WTC11 (cell line): Measurements from ENCODE around the gene IL16. TPM values are rescaled to one million over a fixed set of nuclear protein-coding genes. Genes with fewer than 3 reads are reported as not detected.
A peak's percentile ranks its signal among the peaks of the same experiment; 100 is the strongest.

Source experiments
- ATAC-seq: fragments of 200-7000 bp; cut with Tn5 transposase; 2 replicates; pipeline ENCODE4 v1.10.0; 2021; ENCODE audit warnings: mild to moderate bottlenecking, moderate library complexity
- CTCF ChIA-PET: fragments of 300-600 bp; sonication (Branson Sonifier 250); formaldehyde crosslinking; loops from one replicate; lab custom pipeline; 2021; ENCODE audit warnings: antibody characterized with exemption; lab: Charles Lee
- POLR2A ChIA-PET: fragments of 350-600 bp; sonication (Branson Sonifier 250); formaldehyde crosslinking; loops from one replicate; lab custom pipeline; 2021; ENCODE audit warnings: antibody characterized with exemption; lab: Charles Lee
- DNase-seq: peaks from one replicate; pipeline ENCODE4 v3.0.0; 2021; ENCODE audit warnings: low spot score
- H3K27ac Mint-ChIP-seq: 2 replicates; pipeline ENCODE4 v1.8.0; 2021; ENCODE audit warnings: mixed read lengths
- H3K27me3 Mint-ChIP-seq: 2 replicates; pipeline ENCODE4 v1.8.0; 2021; ENCODE audit warnings: low read depth, mild to moderate bottlenecking, moderate library complexity, mixed read lengths
- H3K36me3 Mint-ChIP-seq: 2 replicates; pipeline ENCODE4 v1.8.0; 2021; ENCODE audit warnings: mixed read lengths
- H3K4me1 Mint-ChIP-seq: 2 replicates; pipeline ENCODE4 v1.8.0; 2022; ENCODE audit warnings: mixed read lengths
- H3K4me3 Mint-ChIP-seq: 2 replicates; pipeline ENCODE4 v1.8.0; 2021; ENCODE audit warnings: mild to moderate bottlenecking, moderate library complexity, mixed read lengths
- H3K9me3 Mint-ChIP-seq: 2 replicates; pipeline ENCODE4 v1.8.0; 2021; ENCODE audit warnings: mixed read lengths
- AR ChIP-seq: fragments of 250-450 bp; sonication (Bioruptor Pico); IDR thresholded peaks from 2 replicates; pipeline ENCODE4 v1.9.0; 2021; ENCODE audit warnings: mild to moderate bottlenecking
- ARID4B ChIP-seq: sonication (generic); formaldehyde crosslinking; IDR thresholded peaks from 2 replicates; pipeline ENCODE4 v1.8.0; 2023; ENCODE audit warnings: missing genetic modification reagents, mild to moderate bottlenecking, borderline replicate concordance
- CDX4 ChIP-seq: fragments of 250-450 bp; sonication (Bioruptor Pico); IDR thresholded peaks from 2 replicates; pipeline ENCODE4 v1.9.0; 2021; ENCODE audit warnings: moderate library complexity, mild to moderate bottlenecking, inconsistent platforms, borderline replicate concordance
- CREB1 ChIP-seq: sonication (generic); formaldehyde crosslinking; IDR thresholded peaks from 2 replicates; pipeline ENCODE4 v1.8.0; 2023; ENCODE audit warnings: mild to moderate bottlenecking, missing genetic modification reagents
- CREM ChIP-seq: sonication (generic); formaldehyde crosslinking; IDR thresholded peaks from 2 replicates; pipeline ENCODE4 v1.8.1; 2022; ENCODE audit warnings: mild to moderate bottlenecking, missing genetic modification reagents, moderate library complexity
- FOXJ3 ChIP-seq: sonication (generic); formaldehyde crosslinking; IDR thresholded peaks from 2 replicates; pipeline ENCODE4 v1.9.0; 2021; ENCODE audit warnings: missing genetic modification reagents, mild to moderate bottlenecking, borderline replicate concordance
- GABPB1 ChIP-seq: sonication (generic); formaldehyde crosslinking; IDR thresholded peaks from 2 replicates; pipeline ENCODE4 v1.8.1; 2023; ENCODE audit warnings: mild to moderate bottlenecking, missing genetic modification reagents
- JUN ChIP-seq: sonication (generic); formaldehyde crosslinking; IDR thresholded peaks from 2 replicates; pipeline ENCODE4 v1.8.0; 2023; ENCODE audit warnings: mild to moderate bottlenecking, missing genetic modification reagents
- MLX ChIP-seq: sonication (generic); formaldehyde crosslinking; IDR thresholded peaks from 2 replicates; pipeline ENCODE4 v1.8.1; 2023; ENCODE audit warnings: mild to moderate bottlenecking, missing genetic modification reagents, moderate library complexity
- NFE2L1 ChIP-seq: sonication (generic); formaldehyde crosslinking; IDR thresholded peaks from 2 replicates; pipeline ENCODE4 v1.8.1; 2023; ENCODE audit warnings: missing genetic modification reagents
- NFYB ChIP-seq: sonication (generic); formaldehyde crosslinking; conservative IDR thresholded peaks from 2 replicates; pipeline ENCODE4 v1.8.0; 2022; ENCODE audit warnings: low read depth, missing genetic modification reagents
- NR3C1 ChIP-seq: sonication (generic); formaldehyde crosslinking; conservative IDR thresholded peaks from 2 replicates; pipeline ENCODE4 v1.8.1; 2023; ENCODE audit warnings: low read depth, mild to moderate bottlenecking, missing genetic modification reagents
- PRRX2 ChIP-seq: fragments of 250-450 bp; sonication (Bioruptor Pico); IDR thresholded peaks from 2 replicates; pipeline ENCODE4 v1.8.0; 2021; ENCODE audit warnings: mild to moderate bottlenecking
- SMAD3 ChIP-seq: sonication (generic); formaldehyde crosslinking; IDR thresholded peaks from 2 replicates; pipeline ENCODE4 v1.8.0; 2022; ENCODE audit warnings: missing genetic modification reagents, mild to moderate bottlenecking, borderline replicate concordance
- TEAD4 ChIP-seq: sonication (generic); formaldehyde crosslinking; IDR thresholded peaks from 2 replicates; pipeline ENCODE4 v1.8.0; 2022; ENCODE audit warnings: mild to moderate bottlenecking, missing genetic modification reagents
- ZNF121 ChIP-seq: sonication (generic); formaldehyde crosslinking; IDR thresholded peaks from 2 replicates; pipeline ENCODE4 v1.8.0; 2023; ENCODE audit warnings: missing genetic modification reagents
- ZNF232 ChIP-seq: sonication (generic); formaldehyde crosslinking; IDR thresholded peaks from 2 replicates; pipeline ENCODE4 v1.8.0; 2022; ENCODE audit warnings: mild to moderate bottlenecking, missing genetic modification reagents
- ZNF423 ChIP-seq: fragments of 250-450 bp; sonication (Bioruptor Pico); IDR thresholded peaks from 2 replicates; pipeline ENCODE4 v2.1.2; 2022; ENCODE audit warnings: mild to moderate bottlenecking, moderate library complexity
- ZNF425 ChIP-seq: fragments of 250-450 bp; sonication (Bioruptor Pico); conservative IDR thresholded peaks from 2 replicates; pipeline ENCODE4 v1.9.0; 2021; ENCODE audit warnings: mild to moderate bottlenecking
- total RNA-seq: library from RNA; stranded (reverse); gene quantifications from 3 replicates; pipeline ENCODE4 v1.2.3, GENCODE V29; 2021
- TF ChIP-seq, protein P1 (sequence below): fragments of 250-450 bp; sonication (Bioruptor Pico); IDR thresholded peaks from 2 replicates; pipeline ENCODE4 v1.9.0; 2021; ENCODE audit warnings: mild to moderate bottlenecking
- TF ChIP-seq, protein P2 (sequence below): sonication (generic); formaldehyde crosslinking; IDR thresholded peaks from 2 replicates; pipeline ENCODE4 v1.8.1; 2023; ENCODE audit warnings: mild to moderate bottlenecking, missing genetic modification reagents

Gene IL16
- total RNA-seq, 1 experiment from 2014 or later, result 0.61 TPM

GRCh38 chr15:81182031-81182755, 14.5 kb upstream of the IL16 start:
- TF ChIP-seq ARID4B (no peak), TEAD4 (CRISPR knock-in tag) (no peak), PRRX2 (CRISPR knock-in tag) (no peak), MLX (no peak), CDX4 (CRISPR knock-in tag) (no peak), NFYB (CRISPR knock-in tag) (no peak)
- TF ChIP-seq, all 79 proteins: peak for 0
- POLR2A ChIA-PET, result no interaction called here
- H3K9me3 Mint-ChIP-seq, result no peaks in the 10 kb centered on the region
- H3K4me1 Mint-ChIP-seq, result peaks cover 4% of the 10 kb centered on the region; the same call in 1 of the 2 replicates
- H3K36me3 Mint-ChIP-seq, result no peaks in the 10 kb centered on the region
- CTCF ChIA-PET, result interaction anchor here (0.6 to 1.9 kb wide), 4 partner anchors 13 to 218 kb away, joined by 3 to 39 read pairs (median 6); no protein-coding TSS in a partner anchor
- no peak for DNase-seq
- no peak for ATAC-seq
- no peaks in the 10 kb centered on the region for H3K27me3 Mint-ChIP-seq
- H3K4me3 Mint-ChIP-seq, result no peak overlapping the region
- H3K27ac Mint-ChIP-seq, result no peak overlapping the region

- POLR2A ChIA-PET, result no interaction called here
- Mint-ChIP-seq H3K27me3 (no peaks in the 10 kb centered on the region), H3K36me3 (no peaks in the 10 kb centered on the region), H3K27ac (no peak overlapping the region; the same call in 1 of the 2 replicates), H3K4me3 (no peak overlapping the region), H3K9me3 (no peaks in the 10 kb centered on the region), H3K4me1 (peaks cover 4% of the 10 kb centered on the region; the same call in 1 of the 2 replicates)
- CTCF ChIA-PET, result interaction anchor here (0.5 to 1.9 kb wide), 7 partner anchors 12 to 596 kb away, joined by 3 to 39 read pairs (median 5); no protein-coding TSS in a partner anchor
- peak; percentile 40 for DNase-seq
- ATAC-seq, result peak; percentile 96
- TF ChIP-seq, protein P1, sequence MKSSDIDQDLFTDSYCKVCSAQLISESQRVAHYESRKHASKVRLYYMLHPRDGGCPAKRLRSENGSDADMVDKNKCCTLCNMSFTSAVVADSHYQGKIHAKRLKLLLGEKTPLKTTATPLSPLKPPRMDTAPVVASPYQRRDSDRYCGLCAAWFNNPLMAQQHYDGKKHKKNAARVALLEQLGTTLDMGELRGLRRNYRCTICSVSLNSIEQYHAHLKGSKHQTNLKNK (CRISPR knock-in tag), result no peak
- TF ChIP-seq ZNF425 (CRISPR knock-in tag) (no peak), NR3C1 (CRISPR knock-in tag) (no peak), ZNF232 (CRISPR knock-in tag) (no peak), GABPB1 (no peak), CREM (CRISPR knock-in tag) (no peak), NFE2L1 (no peak), ZNF121 (CRISPR knock-in tag) (no peak), JUN (CRISPR knock-in tag) (no peak), CREB1 (CRISPR knock-in tag) (no peak), AR (CRISPR knock-in tag) (no peak), FOXJ3 (CRISPR knock-in tag) (no peak), SMAD3 (CRISPR knock-in tag) (no peak), ZNF423 (CRISPR knock-in tag) (no peak)
- TF ChIP-seq, protein P2, sequence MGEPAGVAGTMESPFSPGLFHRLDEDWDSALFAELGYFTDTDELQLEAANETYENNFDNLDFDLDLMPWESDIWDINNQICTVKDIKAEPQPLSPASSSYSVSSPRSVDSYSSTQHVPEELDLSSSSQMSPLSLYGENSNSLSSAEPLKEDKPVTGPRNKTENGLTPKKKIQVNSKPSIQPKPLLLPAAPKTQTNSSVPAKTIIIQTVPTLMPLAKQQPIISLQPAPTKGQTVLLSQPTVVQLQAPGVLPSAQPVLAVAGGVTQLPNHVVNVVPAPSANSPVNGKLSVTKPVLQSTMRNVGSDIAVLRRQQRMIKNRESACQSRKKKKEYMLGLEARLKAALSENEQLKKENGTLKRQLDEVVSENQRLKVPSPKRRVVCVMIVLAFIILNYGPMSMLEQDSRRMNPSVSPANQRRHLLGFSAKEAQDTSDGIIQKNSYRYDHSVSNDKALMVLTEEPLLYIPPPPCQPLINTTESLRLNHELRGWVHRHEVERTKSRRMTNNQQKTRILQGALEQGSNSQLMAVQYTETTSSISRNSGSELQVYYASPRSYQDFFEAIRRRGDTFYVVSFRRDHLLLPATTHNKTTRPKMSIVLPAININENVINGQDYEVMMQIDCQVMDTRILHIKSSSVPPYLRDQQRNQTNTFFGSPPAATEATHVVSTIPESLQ (CRISPR knock-in tag), result no peak
These were observed 13.8 kb upstream of the IL16 start for GRCh38 chr15:81182756-81183438.
